HL-60/S4 treated with retinoic acid at 250 ng/mL for 4 days and 3 days (cell line): ENCODE results near the gene PLRG1.

Experiments
- in situ Hi-C: fragments of 300-500 bp; cut with MboI; formaldehyde crosslinking; loops from 2 replicates; pipeline ENCODE4 v1.7.0; 2022; ENCODE audit warnings: low sequenced_read_pairs

Gene PLRG1

DNA sequence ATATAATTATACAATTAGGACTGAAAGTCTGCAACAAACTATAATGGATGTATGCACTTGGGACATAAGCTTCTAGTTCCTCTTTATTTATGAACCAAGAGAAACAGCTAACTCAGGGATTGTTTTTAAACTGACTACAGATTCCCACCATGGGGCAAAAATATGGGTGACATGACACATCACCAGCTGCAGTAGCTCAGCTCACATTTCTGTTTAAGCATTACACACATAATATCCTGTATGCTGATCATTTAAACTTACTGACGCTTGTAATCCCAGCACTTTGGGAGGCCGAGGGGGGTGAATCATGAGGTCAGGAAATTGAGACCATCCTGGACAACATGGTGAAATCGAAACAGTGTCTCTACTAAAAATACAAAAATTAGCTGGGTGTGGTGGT, 24.1 kb upstream of the PLRG1 start:
- in situ Hi-C loops: no loop called here

DNA sequence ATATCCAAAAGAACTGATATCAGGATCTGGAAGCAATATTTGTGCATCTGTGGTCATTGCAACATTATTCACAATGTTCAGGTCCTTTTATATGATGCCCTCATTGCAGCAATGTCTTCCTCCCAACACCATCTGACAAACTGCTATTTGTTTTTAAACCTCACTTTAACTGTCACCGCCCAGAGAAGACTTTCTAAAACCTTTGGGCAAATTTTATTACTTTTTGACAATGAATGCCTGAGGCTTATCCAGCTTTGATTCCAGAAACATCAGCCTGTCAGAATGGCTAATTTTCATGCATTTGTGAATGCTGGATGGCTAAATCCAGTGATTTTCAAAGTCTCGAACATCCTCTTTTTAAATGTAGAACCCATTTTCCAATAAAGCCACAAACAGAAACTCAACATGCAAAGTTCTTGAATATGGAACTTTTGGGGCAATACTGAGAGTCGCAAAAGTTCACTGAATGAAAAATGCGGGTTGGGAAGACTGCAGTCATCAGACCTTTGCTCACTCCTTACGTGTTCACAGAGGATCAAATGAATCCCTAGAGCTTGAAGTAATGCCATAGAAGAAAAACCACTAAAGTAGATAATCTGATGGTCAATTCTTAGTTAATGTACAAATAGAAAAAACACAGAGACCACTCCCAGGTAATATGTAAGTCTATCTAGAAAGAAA, 23.1 kb upstream of the PLRG1 start:
- in situ Hi-C loops: no loop called here

DNA sequence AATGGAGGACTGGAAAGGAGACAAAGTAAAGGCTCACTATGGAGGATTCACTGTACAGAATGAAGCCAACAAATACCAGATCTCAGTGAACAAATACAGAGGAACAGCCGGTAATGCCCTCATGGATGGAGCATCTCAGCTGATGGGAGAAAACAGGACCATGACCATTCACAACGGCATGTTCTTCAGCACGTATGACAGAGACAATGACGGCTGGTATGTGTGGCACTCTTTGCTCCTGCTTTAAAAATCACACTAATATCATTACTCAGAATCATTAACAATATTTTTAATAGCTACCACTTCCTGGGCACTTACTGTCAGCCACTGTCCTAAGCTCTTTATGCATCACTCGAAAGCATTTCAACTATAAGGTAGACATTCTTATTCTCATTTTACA, 19.4 kb upstream of the PLRG1 start:
- in situ Hi-C loops: no loop called here

DNA sequence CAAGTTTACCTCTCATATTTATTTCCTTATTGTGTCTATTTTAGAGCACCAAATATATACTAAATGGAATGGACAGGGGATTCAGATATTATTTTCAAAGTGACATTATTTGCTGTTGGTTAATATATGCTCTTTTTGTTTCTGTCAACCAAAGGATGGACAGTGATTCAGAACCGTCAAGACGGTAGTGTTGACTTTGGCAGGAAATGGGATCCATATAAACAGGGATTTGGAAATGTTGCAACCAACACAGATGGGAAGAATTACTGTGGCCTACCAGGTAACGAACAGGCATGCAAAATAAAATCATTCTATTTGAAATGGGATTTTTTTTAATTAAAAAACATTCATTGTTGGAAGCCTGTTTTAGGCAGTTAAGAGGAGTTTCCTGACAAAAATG, 18.8 kb upstream of the PLRG1 start:
- in situ Hi-C loops: no loop called here

DNA sequence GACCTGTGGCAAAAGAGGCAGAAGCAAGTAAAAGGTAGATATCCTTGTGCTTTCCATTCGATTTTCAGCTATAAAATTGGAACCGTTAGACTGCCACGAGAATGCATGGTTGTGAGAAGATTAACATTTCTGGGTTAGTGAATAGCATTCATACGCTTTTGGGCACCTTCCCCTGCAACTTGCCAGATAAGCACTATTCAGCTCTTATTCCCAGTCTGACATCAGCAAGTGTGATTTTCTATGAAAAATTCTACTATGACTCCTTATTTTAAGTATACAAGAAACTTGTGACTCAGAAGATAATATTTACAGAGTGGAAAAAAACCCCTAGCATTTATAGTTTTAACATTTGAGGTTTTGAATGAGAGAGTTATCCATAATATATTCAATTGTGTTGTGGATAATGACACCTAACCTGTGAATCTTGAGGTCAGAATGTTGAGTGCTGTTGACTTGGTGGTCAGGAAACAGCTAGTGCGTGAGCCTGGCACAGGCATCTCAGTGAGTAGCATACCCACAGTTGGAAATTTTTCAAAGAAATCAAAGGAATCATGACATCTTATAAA, 16.5 kb upstream of the PLRG1 start:
- in situ Hi-C loops: no loop called here

DNA sequence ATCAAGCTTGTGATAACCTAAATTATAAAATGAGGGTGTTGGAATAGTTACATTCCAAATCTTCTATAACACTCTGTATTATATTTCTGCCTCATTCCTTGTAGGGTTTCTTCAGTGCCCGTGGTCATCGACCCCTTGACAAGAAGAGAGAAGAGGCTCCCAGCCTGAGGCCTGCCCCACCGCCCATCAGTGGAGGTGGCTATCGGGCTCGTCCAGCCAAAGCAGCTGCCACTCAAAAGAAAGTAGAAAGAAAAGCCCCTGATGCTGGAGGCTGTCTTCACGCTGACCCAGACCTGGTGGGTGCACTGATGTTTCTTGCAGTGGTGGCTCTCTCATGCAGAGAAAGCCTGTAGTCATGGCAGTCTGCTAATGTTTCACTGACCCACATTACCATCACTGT, 15.5 kb upstream of the PLRG1 start:
- in situ Hi-C loops: no loop called here

DNA sequence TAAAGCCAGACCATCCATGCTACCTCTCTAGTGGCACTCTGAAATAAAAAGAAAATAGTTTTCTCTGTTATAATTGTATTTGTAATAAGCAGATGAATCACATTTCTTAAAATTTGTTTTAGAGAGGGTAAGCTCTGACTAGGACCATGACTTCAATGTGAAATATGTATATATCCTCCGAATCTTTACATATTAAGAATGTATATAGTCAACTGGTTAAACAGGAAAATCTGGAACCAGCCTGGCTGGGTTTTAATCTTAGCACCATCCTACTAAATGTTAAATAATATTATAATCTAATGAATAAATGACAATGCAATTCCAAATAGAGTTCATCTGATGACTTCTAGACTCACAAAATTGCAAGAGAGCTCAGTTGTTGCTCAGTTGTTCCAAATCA, 14.1 kb upstream of the PLRG1 start:
- in situ Hi-C loops: no loop called here

DNA sequence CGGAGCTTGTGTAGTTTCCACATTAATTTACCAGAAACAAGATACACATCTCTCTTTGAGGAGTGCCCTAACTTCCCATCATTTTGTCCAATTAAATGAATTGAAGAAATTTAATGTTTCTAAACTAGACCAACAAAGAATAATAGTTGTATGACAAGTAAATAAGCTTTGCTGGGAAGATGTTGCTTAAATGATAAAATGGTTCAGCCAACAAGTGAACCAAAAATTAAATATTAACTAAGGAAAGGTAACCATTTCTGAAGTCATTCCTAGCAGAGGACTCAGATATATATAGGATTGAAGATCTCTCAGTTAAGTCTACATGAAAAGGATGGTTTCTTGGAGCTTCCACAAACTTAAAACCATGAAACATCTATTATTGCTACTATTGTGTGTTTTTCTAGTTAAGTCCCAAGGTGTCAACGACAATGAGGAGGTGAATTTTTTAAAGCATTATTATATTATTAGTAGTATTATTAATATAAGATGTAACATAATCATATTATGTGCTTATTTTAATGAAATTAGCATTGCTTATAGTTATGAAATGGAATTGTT, 12.6 kb upstream of the PLRG1 start, which contains the start of gene FGB:
FGB (plus strand) TSS at position 315 of the 558 bp plus-strand sequence; CDS start at position 323, 8 bp downstream.
- in situ Hi-C loops: no loop called here

DNA sequence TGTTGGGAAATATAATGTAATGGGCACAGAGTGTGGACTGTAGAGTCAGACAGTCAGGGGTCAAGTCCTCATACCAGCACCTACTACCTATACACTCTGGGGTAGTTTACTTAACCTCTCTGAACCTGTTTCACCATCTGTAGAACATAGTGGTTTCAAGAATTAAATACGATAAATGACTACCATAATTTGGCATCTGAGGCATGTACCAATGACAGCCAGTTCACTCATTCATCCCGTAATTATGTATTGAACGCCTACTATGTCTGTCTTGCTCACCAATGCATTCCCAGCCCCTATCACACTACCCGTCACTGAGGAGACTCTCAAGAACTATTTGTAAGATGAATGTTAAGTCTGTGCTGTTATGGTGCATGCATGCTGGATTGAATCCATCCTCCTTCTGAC, 10.6 kb upstream of the PLRG1 start:
- in situ Hi-C loops: no loop called here

DNA sequence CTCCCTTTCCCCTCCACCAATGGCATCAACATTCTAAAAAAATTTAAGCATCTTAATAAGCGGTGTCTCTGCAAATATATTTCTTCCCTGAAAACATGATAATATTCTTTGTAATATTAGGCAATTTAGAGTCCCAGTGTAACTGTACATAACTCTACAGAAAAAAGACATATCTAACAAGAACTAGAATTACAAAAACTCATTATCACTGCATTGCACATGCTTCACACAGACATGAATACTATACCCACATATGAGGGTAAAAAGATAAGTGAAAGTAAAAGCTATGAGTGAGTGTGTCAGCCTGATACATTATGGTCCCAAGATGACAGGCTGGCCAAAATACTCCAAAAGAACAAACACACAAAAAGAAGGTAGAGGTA, 10.2 kb upstream of the PLRG1 start:
- in situ Hi-C loops: no loop called here

DNA sequence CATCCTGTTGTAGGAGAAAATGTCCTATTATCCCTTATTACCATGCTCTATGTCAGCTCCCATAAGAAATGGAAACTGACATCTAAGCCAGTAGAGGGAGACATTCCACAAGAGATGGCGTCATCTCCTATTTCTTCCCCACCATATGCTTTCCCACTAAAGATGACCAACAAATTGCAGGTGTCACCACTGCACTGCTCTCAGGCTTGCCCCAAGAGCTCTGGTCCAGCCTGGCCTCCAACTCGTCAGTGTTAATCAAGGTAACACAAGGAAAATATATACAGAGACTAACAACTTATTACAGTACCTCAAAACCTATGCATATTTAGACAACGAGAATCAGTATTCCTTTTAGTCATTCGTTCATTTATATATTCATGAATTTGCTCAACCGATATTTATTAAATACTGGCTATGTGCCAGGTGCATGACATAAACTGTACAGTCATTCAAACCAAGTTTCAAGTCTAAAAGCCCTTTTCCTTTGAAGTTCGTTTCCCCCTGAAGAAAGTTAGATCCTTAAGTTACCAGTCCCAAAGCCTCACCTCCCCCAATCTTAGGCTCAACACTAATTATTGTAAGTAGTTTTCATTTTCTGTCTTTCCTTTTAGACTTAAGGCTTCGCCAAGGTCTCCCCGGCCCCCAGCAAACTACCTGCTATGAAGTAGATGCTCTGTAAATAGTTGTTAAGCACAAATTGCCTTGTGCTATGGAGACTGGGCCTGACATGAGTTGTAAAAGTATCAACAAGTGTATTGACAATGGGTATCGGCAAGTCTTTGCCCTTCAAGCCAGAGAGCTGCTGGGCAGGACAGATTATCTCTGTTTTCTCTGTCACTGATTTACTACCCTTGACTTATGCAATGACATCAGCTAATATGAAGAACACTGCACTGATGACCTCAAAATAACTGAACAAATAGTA, 9.6 kb upstream of the PLRG1 start:
- in situ Hi-C loops: no loop called here

DNA sequence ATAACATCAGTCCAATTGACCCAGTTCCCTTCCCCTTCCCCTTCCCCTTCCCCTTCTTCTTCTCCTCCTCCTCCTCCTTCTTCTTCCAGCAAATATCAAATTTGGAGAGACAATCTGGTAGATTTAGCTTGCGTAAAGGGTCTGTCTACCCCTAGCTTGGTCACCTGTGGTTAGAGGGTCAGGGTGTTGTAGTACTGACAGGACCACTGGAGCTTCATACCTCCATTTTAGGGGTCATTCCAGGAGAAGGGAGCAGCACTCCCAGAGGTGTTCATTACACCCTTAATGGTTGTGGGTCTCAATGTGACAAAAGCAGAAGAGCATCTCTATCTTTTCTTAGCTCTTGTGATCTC, 8.9 kb upstream of the PLRG1 start:
- in situ Hi-C loops: no loop called here

DNA sequence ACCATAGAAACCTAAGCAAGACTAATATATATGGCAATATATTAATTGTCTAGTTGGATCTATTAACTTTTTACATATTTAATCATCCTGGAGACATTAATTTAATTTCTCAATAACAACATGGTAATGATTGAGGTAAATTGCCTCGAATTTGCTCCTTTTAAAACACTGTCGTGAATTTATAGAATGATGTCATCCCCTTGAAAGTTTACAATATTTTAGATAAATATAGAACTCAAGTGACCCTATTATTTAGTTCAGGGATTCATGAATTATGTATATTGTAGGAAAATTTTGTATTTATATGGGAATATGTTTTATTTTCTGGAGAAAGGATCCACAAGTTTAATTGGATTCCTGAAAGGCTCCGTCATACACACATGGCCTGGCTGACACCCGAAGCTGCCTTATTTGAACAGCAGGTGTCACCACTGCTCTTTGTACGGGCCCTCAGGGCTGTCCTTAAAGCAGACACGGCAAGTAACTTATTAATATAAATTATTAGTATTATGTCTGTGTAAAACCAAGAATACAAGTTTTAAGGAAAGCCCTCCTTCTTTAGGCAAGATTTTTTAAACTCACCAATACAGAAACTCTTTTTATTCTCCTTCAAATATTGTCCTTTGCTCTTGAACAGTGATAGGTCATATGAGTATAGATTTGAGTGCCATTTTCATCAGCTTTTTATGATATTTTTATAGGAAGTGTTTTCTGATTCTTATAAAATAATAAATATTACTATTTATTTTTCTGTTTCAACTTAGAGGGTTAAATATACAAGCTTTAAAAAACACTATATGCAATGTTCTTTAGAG, 1.9 kb upstream of the PLRG1 start:
- in situ Hi-C loops: no loop called here

DNA sequence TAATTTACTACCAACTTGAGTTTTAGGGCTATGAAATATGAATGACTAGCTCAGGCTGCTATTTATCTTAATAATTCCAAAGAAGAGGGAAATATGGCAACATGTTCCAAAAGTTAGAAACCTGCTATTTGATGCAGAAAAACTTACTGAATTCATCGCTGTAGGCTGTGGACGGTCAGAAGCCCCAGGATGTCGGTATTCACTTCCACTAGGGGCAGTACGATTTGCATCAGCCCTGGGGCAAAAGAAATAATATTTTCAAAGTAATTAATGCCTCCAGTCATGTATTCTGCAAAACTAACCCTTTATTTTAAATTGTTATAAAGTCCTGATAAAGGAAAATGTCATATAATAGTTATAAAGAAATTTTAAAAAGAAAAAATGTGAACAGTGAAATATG, 4.5 kb downstream of the PLRG1 start:
- in situ Hi-C loops: no loop called here

DNA sequence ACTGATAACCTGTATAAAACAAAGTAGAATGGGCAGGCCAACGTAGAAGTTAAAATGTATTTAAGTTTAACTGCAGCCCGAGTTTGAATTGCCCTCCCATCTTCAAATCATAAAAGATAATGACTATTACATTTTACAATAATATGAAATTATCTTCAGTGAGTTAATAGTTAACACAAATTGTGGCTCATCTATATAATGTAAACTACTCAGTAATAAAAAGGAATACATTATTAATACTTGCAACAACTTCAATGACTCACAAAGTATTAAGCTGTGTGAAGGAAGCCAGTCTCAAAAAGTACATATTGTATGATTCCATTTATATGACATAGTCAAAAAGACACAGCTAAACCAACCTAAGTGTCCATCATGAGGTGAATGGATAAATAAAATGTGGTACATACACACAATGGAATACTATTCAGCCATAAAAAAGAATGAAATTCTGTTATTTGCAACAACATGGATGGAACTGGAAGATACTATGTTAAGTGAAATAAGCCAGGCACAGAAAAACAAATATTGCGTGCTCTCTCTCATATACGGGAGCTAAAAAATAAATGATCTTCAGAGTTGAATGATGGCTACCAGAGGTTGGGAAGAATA, 7.8 kb downstream of the PLRG1 start:
- in situ Hi-C loops: no loop called here

DNA sequence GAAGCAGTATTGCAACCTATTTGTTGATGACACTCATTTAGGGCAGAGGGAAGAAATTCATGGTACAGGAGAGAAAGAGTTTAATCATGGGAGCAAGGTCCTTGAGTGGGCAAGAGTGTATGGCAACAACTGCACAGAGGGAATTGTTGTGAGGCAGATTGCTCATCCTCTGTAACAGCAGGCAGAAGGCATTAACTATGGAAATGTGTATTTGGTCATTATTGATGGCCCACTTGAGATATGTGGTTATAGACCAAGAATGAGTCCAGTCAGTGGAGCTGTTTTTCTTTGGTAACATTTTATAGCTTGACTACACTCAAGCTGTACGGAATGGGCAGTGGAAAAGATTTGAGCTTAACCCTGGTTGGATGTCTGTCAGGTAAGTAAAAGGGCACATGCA, 15.9 kb downstream of the PLRG1 start:
- in situ Hi-C loops: no loop called here

DNA sequence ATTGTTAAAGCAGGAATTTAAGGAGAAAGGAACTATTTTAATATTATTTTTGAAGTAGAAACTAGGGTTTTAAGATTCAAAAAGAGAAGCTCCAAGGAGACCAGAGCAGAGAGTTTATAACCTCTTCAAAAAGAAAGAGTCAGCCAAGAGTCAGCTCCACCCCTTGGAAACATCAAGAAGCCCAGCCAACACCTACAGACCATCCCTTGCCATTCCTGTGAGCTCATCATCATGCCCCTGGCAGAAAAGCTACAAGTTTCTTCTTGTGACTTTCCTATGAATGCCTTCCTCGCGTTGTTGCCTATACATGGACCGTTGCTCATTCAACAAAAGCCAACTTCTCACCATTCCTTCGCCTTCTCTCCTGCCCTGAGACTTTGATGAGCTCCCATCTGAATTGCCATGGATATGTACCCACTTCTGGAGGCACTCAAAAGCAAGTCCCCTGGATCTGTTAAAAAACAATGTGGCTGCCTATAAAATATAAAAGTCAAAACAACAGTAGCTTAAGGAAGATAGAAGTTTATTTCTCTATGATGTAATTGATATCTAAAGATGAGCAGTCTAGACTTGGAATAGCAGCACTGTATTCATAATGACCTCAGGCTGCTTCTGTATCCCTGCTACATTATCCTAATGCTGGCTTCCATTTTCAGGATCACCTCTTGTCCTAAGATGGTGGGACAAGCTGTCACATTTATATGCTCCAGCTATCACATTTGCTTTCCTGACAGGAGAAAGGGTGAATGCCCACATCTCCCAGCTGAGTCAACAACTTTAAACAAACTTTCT, 20.3 kb downstream of the PLRG1 start:
- in situ Hi-C loops: no loop called here

DNA sequence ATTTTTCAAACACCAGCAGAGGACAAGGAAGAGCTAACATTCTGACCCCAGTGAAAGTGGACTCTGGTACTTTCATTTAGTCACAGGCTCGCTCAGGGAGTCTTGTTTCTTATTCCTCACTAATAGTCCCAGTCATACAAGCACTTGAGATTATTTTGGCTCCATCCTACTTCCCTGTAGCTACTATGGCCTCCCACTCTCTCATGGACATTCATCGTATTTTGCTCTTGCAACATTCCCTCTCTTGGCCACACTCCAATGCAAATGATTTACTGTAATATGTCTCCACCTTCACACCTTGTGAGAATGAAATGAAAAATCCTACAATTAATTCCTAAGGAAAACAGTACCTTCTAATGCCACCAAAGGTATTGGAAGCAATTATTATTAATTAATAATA, 21.3 kb downstream of the PLRG1 start:
- in situ Hi-C loops: no loop called here

DNA sequence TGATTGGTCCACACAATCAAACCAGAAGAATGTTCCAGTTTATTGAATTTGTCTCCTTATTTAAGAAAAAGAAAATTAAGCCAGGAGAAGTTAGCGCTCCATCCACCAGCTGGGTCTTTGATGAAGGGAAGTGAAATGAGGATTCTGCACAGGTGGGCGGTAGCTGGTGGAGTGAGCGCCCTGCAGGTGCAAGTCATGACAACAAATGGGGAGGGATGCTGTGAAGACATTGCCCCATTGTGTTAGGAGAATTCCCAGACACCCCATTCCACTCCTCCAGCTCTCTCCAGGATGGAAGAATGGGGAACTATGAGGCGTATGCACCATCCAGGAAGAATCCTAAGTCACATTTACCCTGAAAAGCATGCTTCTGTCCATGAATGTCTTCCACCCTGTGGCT, 22.9 kb downstream of the PLRG1 start:
- in situ Hi-C loops: no loop called here

DNA sequence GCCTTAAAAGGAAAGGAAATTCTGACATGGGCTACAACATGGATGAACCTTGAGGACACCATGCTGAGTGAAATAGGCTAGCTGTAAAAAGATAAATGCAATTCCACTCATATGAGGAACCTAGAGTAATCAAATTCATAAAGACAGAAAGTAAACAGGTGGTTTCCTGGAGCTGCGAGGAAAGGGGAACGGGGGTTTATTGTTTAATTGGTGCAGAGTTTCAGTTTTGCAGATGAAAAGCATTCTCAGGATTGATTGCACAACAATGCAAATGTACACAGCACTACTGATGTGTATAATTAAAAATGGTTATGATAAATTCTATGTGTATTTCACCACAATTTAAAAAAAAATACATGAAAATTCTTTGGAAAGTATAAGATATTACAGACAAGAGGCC, 24.0 kb downstream of the PLRG1 start:
- in situ Hi-C loops: no loop called here
